ENCODE data around the gene AOX1. TPM values are rescaled to one million over a fixed set of nuclear protein-coding genes. Genes with fewer than 3 reads are reported as not detected.
"Not testable (repeated sequence)": the region's sequence is repeated elsewhere in the genome, so short reads cannot be mapped to it uniquely, and the experiment has no call there.

AOX1 gene
- total RNA-seq, 2 experiments from 2014 or later = 0.05 to 0.15 TPM

GRCh38 chr2:200609028-200609614 is 23.3 kb downstream of the AOX1 start:
- no peak overlapping the region for H3K27ac Mint-ChIP-seq
- POLR2A ChIA-PET = no interaction called here

GRCh38 chr2:200610217-200610616 is 24.4 kb downstream of the AOX1 start:
- H3K9me3 Mint-ChIP-seq; H3K36me3 Mint-ChIP-seq (ENCODE audit: low read depth); H3K27ac Mint-ChIP-seq; H3K4me1 Mint-ChIP-seq; DNase-seq; CTCF ChIA-PET; H3K4me3 Mint-ChIP-seq; POLR2A ChIA-PET: not testable (repeated sequence)
- peaks cover 35% of the 10 kb centered on the region for H3K27me3 Mint-ChIP-seq

More at GRCh38 chr2:200609028-200609614, 23.3 kb downstream of the AOX1 start:
- H3K4me3 Mint-ChIP-seq = no peak overlapping the region
- DNase-seq = no peak
- H3K4me1 Mint-ChIP-seq = peaks cover 1% of the 10 kb centered on the region
- peaks cover 6% of the 10 kb centered on the region for H3K9me3 Mint-ChIP-seq
- H3K36me3 Mint-ChIP-seq (ENCODE audit: low read depth) = peaks cover 7% of the 10 kb centered on the region
- H3K27me3 Mint-ChIP-seq = peaks cover 34% of the 10 kb centered on the region
- CTCF ChIA-PET = no interaction called here

DNA sequence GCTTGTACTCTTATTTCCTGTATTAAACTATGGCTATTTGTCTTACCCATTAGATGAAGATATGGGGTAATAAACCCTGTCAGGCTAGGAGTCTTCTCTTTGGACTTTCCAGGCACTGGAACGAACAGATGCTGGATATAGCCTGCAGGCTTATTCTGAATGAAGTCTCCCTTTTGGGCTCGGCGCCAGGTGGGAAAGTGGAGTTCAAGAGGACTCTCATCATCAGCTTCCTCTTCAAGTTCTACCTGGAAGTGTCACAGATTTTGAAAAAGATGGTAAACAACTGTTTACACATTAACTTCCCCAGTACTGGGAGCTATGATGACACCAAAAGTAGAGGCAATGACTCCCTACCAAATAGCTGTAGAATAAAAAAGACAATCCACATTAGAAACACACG is 27.9 kb downstream of the AOX1 start:
- Mint-ChIP-seq H3K4me1 (peaks cover 16% of the 10 kb centered on the region), H3K4me3 (no peak overlapping the region), H3K27ac (no peak overlapping the region), H3K27me3 (peaks cover 11% of the 10 kb centered on the region), H3K9me3 (peaks cover 2% of the 10 kb centered on the region), H3K36me3 (ENCODE audit: low read depth) (no peaks in the 10 kb centered on the region)
- DNase-seq = no peak
- POLR2A ChIA-PET = no interaction called here
- CTCF ChIA-PET = no interaction called here

DNA sequence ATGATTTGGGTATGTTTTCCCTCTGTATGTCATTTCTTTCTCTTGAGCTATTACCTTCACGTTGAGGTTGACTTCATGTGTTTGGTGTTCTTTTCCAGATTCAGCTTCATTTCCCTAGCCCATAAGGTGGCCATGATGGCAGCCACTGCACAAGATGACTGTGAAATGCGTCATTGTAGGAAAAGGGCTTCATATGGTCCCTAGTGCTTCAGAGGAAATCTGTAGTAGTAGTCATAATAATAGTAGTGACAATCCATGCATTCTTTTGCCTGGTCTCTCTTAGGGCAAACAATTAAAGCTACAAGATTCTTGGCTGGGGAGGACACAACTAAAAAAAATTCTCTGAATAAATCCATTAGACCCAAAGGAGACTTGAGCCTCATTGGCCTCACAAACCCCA is 28.4 kb downstream of the AOX1 start:
- Mint-ChIP-seq H3K9me3 (peaks cover 2% of the 10 kb centered on the region), H3K27ac (no peak overlapping the region), H3K27me3 (peaks cover 8% of the 10 kb centered on the region), H3K36me3 (ENCODE audit: low read depth) (no peaks in the 10 kb centered on the region), H3K4me3 (no peak overlapping the region), H3K4me1 (peaks cover 19% of the 10 kb centered on the region)
- ChIA-PET POLR2A (no interaction called here), CTCF (no interaction called here)
- DNase-seq = no peak

DNA sequence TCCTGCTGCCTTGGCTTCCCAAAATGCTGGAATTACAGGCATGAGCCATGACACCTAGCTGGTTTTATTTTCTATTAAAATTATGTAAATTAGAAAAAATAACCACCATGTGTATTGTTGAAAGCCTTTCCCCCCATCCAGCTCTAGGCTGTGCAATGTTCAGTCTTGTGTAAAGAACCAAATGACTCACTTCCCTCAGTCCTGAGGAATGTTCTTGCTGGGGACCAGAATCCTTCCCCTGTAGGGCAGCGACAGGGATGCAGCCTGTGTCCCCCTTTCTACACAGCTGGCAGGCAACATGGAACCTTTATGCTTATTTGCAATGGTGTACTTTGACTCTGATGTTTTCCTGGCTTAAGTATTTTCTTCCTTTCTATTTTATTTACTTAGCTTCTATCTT is 29.4 kb downstream of the AOX1 start:
- CTCF ChIA-PET = no interaction called here
- POLR2A ChIA-PET = no interaction called here
- H3K9me3 Mint-ChIP-seq = peaks cover 2% of the 10 kb centered on the region
- no peak for DNase-seq
- peaks cover 20% of the 10 kb centered on the region for H3K4me1 Mint-ChIP-seq
- no peak overlapping the region for H3K4me3 Mint-ChIP-seq
- no peak overlapping the region for H3K27ac Mint-ChIP-seq
- H3K36me3 Mint-ChIP-seq (ENCODE audit: low read depth) = no peaks in the 10 kb centered on the region
- H3K27me3 Mint-ChIP-seq = peaks cover 3% of the 10 kb centered on the region

GRCh38 chr2:200616193-200616592 is 30.4 kb downstream of the AOX1 start:
- Mint-ChIP-seq H3K4me3 (no peak overlapping the region), H3K36me3 (ENCODE audit: low read depth) (no peaks in the 10 kb centered on the region), H3K9me3 (peaks cover 2% of the 10 kb centered on the region), H3K4me1 (peaks cover 20% of the 10 kb centered on the region), H3K27me3 (peaks cover 3% of the 10 kb centered on the region), H3K27ac (no peak overlapping the region)
- DNase-seq = no peak
- ChIA-PET CTCF (no interaction called here), POLR2A (no interaction called here)

GRCh38 chr2:200616656-200617055 is 30.8 kb downstream of the AOX1 start:
- H3K27ac Mint-ChIP-seq = no peak overlapping the region
- peaks cover 3% of the 10 kb centered on the region for H3K27me3 Mint-ChIP-seq
- no peak overlapping the region for H3K4me3 Mint-ChIP-seq
- H3K9me3 Mint-ChIP-seq = peaks cover 2% of the 10 kb centered on the region
- no peak for DNase-seq
- POLR2A ChIA-PET = interaction anchor here (0.8 kb wide), 1 partner anchor 90 kb away, joined by 3 read pairs; no protein-coding TSS in a partner anchor
- CTCF ChIA-PET = interaction anchor here (0.6 kb wide), 1 partner anchor 57 kb away, joined by 4 read pairs; no protein-coding TSS in a partner anchor
- H3K4me1 Mint-ChIP-seq = peaks cover 20% of the 10 kb centered on the region
- no peaks in the 10 kb centered on the region for H3K36me3 Mint-ChIP-seq (ENCODE audit: low read depth)

- ChIA-PET POLR2A (interaction anchor here (0.8 kb wide), 1 partner anchor 90 kb away, joined by 3 read pairs; no protein-coding TSS in a partner anchor), CTCF (interaction anchor here (0.6 kb wide), 1 partner anchor 58 kb away, joined by 4 read pairs; no protein-coding TSS in a partner anchor)
- peaks cover 1% of the 10 kb centered on the region for H3K9me3 Mint-ChIP-seq
These were observed 31.6 kb downstream of the AOX1 start for GRCh38 chr2:200617156-200618053.

DNA sequence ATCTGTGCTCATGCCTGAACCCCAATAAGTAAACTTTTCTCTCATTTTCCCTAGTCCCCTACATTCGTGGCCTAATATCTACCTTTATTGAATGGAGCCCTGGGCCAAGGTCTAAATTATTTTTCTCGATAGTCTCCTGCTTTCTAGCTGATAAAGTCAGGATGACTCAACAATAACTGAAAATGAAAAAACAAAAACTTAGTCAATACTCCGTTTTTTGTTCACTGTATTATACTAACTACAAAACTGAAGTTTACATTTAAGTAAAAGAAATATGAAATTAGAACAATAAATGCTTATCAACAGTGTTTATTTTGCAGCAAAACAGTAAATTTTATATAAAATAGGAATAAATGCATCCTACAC is 32.2 kb downstream of the AOX1 start:
- no peak for DNase-seq
- Mint-ChIP-seq H3K4me1 (peaks cover 22% of the 10 kb centered on the region), H3K9me3 (no peaks in the 10 kb centered on the region), H3K27me3 (peaks cover 2% of the 10 kb centered on the region), H3K4me3 (no peak overlapping the region), H3K36me3 (ENCODE audit: low read depth) (no peaks in the 10 kb centered on the region), H3K27ac (no peak overlapping the region)
- POLR2A ChIA-PET = no interaction called here
- CTCF ChIA-PET = interaction anchor here (0.9 kb wide), 1 partner anchor 87 kb away, joined by 3 read pairs; no protein-coding TSS in a partner anchor

More at GRCh38 chr2:200617156-200618053, 31.6 kb downstream of the AOX1 start:
- DNase-seq = no peak
- Mint-ChIP-seq H3K27ac (no peak overlapping the region), H3K36me3 (ENCODE audit: low read depth) (no peaks in the 10 kb centered on the region), H3K4me1 (peaks cover 20% of the 10 kb centered on the region), H3K27me3 (peaks cover 3% of the 10 kb centered on the region), H3K4me3 (no peak overlapping the region)

- ChIA-PET POLR2A (no interaction called here), CTCF (interaction anchor here (0.9 kb wide), 1 partner anchor 86 kb away, joined by 3 read pairs; no protein-coding TSS in a partner anchor)
- Mint-ChIP-seq H3K4me3 (no peak overlapping the region), H3K9me3 (no peaks in the 10 kb centered on the region), H3K36me3 (ENCODE audit: low read depth) (no peaks in the 10 kb centered on the region), H3K27ac (no peak overlapping the region), H3K27me3 (peaks cover 2% of the 10 kb centered on the region), H3K4me1 (peaks cover 22% of the 10 kb centered on the region)
- no peak for DNase-seq
These were observed 32.8 kb downstream of the AOX1 start for GRCh38 chr2:200618590-200619021.

- Mint-ChIP-seq H3K4me3 (no peak overlapping the region), H3K36me3 (ENCODE audit: low read depth) (no peaks in the 10 kb centered on the region), H3K27me3 (no peaks in the 10 kb centered on the region), H3K9me3 (no peaks in the 10 kb centered on the region), H3K27ac (no peak overlapping the region), H3K4me1 (peaks cover 22% of the 10 kb centered on the region)
- no peak for DNase-seq
- CTCF ChIA-PET = interaction anchor here (0.9 kb wide), 1 partner anchor 85 kb away, joined by 3 read pairs; no protein-coding TSS in a partner anchor
- POLR2A ChIA-PET = no interaction called here
These were observed 33.5 kb downstream of the AOX1 start for GRCh38 chr2:200619279-200619678.

GRCh38 chr2:200620606-200621390 is 35.0 kb downstream of the AOX1 start:
- H3K4me3 Mint-ChIP-seq = no peak overlapping the region
- H3K27me3 Mint-ChIP-seq = no peaks in the 10 kb centered on the region
- H3K36me3 Mint-ChIP-seq (ENCODE audit: low read depth) = no peaks in the 10 kb centered on the region
- H3K27ac Mint-ChIP-seq = no peak overlapping the region
- no peak for DNase-seq
- H3K4me1 Mint-ChIP-seq = peaks cover 22% of the 10 kb centered on the region
- POLR2A ChIA-PET = no interaction called here
- CTCF ChIA-PET = no interaction called here
- H3K9me3 Mint-ChIP-seq = no peaks in the 10 kb centered on the region

GRCh38 chr2:200622106-200622505 is 36.3 kb downstream of the AOX1 start:
- Mint-ChIP-seq H3K9me3 (no peaks in the 10 kb centered on the region), H3K4me3 (no peak overlapping the region), H3K27ac (no peak overlapping the region), H3K27me3 (no peaks in the 10 kb centered on the region), H3K36me3 (ENCODE audit: low read depth) (no peaks in the 10 kb centered on the region), H3K4me1 (peaks cover 19% of the 10 kb centered on the region)
- ChIA-PET POLR2A (no interaction called here), CTCF (no interaction called here)
- DNase-seq = no peak

Data from activated CD4-positive, alpha-beta memory T cell treated with anti-CD3 and anti-CD28 coated beads, Interleukin-2, amount 10 ng/mL, durations not matched to agents 7 days and 5 days (primary cell).